ENCODE data around the gene ARHGEF17.
"Not testable (repeated sequence)": the region's sequence is repeated elsewhere in the genome, so short reads cannot be mapped to it uniquely, and the experiment has no call there.

ARHGEF17 gene, protein sequence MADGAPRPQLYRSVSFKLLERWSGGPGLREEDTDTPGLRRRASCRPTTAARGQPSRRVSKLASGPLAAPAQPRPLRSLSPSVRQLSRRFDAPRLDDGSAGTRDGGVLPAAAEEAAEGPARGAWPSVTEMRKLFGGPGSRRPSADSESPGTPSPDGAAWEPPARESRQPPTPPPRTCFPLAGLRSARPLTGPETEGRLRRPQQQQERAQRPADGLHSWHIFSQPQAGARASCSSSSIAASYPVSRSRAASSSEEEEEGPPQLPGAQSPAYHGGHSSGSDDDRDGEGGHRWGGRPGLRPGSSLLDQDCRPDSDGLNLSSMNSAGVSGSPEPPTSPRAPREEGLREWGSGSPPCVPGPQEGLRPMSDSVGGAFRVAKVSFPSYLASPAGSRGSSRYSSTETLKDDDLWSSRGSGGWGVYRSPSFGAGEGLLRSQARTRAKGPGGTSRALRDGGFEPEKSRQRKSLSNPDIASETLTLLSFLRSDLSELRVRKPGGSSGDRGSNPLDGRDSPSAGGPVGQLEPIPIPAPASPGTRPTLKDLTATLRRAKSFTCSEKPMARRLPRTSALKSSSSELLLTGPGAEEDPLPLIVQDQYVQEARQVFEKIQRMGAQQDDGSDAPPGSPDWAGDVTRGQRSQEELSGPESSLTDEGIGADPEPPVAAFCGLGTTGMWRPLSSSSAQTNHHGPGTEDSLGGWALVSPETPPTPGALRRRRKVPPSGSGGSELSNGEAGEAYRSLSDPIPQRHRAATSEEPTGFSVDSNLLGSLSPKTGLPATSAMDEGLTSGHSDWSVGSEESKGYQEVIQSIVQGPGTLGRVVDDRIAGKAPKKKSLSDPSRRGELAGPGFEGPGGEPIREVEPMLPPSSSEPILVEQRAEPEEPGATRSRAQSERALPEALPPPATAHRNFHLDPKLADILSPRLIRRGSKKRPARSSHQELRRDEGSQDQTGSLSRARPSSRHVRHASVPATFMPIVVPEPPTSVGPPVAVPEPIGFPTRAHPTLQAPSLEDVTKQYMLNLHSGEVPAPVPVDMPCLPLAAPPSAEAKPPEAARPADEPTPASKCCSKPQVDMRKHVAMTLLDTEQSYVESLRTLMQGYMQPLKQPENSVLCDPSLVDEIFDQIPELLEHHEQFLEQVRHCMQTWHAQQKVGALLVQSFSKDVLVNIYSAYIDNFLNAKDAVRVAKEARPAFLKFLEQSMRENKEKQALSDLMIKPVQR (N-terminal part only)

GRCh38 chr11:73308003-73308960 lies at the start of gene ARHGEF17:
Gene ARHGEF17 (plus strand): TSS chr11:73308276. CDS start chr11:73308639, 363 bp downstream.
- in situ Hi-C loops (cut with MboI; ENCODE audit: low sequenced_read_pairs), result no loop called here

DNA sequence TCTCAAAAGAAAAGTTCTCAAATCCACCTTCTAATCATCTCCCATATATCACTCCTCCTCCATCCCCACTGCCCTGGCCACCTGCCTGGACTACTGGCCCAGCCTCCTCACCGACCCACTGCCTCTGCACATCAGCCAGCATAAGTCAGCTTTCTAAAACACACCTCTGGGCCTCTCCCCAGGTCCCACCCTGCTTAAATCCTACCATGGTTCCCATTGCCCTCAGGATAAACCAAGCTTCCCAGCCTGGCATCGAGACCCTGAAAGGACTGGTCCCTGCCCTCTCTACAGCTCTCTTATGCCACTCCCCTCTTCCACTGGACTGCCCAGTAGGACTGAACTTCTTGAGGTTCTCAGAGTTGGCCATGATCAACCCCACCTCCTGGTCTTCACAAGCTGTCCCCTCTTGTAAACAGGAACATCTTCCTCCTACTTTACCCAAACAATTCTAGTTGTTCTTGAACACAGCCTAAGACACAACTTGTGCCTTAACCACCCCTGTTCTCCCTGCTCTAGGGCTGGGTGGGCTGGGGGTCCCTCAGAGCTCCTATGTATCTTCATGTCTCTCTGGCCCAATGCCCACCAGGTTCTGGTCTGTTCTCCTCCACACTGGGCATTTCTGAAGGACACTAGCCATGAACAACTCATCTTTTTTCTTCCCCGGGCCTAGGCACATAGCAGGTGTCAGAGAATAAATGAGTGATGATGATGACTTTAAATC lies 48.5 kb upstream of the ARHGEF17 start:
- in situ Hi-C loops (cut with MboI; ENCODE audit: low sequenced_read_pairs), result no loop called here

GRCh38 chr11:73260127-73260457 lies 48.0 kb upstream of the ARHGEF17 start:
- in situ Hi-C loops (cut with MboI; ENCODE audit: low sequenced_read_pairs), result no loop called here

DNA sequence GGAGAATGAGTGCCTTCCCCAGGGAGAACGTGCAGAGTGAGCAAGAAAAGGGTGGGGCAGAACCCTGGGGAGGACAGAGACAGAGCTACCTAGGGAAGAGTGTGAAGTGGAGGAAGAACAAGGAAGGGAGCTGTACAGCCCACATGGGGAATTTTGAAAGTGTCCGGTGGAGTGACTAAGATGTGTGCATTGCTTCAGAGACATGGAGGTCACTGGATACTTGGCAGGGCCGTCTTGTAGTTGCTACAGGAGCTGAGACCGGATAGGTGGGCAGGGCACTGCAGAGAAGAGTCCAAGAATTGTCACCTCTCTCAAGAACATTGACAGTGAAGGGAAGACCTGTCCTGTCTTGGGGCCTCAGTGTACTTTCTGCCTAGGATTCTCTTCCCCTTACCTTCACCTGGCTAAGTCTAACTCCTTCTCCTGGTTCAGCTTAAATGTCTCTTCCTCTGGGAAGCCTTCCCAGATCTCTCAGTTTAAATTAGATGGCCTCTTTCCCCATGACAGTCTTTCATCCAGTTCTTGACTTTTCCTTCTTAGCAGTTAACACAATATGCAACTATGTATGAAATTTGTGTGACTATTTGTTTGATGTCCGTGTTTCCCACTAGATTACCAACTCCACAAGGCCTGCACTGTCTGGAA lies 45.1 kb upstream of the ARHGEF17 start:
- in situ Hi-C loops (cut with MboI; ENCODE audit: low sequenced_read_pairs), result no loop called here

GRCh38 chr11:73263640-73264039 lies 44.4 kb upstream of the ARHGEF17 start:
- in situ Hi-C loops (cut with MboI; ENCODE audit: low sequenced_read_pairs), result no loop called here

GRCh38 chr11:73265278-73265810 lies 42.7 kb upstream of the ARHGEF17 start:
- in situ Hi-C loops (cut with MboI; ENCODE audit: low sequenced_read_pairs), result no loop called here

GRCh38 chr11:73265853-73266645 lies 42.0 kb upstream of the ARHGEF17 start:
- in situ Hi-C loops (cut with MboI; ENCODE audit: low sequenced_read_pairs), result no loop called here

DNA sequence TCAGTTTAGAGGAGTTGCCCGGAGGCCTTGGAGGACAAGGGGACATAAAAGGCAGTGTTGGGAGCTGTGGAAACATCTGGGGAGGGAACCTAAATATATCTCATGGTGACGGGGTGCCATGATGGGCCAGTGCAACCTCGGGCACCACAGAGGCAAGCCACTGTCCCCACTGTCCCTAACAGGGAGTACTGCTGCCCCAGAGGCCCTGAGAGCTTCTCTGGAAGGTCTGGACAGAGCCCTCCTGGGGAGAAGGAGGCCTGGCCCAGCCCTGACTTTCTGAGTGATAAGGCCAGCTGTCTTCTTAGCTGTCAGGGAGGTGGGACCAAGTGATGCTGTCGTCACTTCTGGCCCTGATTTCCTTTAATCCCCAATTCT lies 41.4 kb upstream of the ARHGEF17 start:
- in situ Hi-C loops (cut with MboI; ENCODE audit: low sequenced_read_pairs), result no loop called here

DNA sequence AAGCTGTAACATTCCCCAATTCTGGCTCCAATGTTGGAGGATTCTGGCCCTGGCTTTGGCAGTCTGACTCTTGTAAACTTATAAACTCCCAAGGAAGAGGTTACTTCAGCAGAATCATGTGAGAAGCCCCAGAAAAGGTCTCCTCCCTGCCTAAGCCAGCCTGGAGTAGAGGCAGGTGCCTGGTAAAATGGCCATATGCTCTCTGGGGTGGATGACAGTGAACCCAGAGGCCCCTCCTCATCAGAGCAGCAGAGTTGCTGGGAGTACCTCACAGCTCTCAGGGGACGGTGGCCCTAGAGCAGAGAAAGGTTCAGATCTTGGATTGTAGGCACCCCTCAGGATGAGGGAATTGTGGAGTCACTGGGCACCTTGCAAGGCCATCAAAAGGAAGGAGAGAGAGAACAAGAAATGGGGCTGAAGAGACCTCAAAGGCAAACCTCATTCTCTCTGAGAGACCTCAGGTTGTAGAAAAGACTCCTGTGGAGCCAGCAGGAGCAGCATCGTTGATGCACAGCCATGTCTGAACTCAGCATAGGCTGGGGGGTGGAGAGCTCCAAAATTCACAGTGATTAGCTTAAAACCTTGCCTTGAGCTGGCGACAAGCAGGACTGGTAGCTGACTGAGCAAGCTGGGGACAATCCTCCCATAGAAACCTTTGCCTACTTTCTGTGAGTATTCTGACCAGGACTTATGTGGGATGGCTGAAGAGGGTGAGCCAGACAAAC lies 40.8 kb upstream of the ARHGEF17 start:
- in situ Hi-C loops (cut with MboI; ENCODE audit: low sequenced_read_pairs), result no loop called here

DNA sequence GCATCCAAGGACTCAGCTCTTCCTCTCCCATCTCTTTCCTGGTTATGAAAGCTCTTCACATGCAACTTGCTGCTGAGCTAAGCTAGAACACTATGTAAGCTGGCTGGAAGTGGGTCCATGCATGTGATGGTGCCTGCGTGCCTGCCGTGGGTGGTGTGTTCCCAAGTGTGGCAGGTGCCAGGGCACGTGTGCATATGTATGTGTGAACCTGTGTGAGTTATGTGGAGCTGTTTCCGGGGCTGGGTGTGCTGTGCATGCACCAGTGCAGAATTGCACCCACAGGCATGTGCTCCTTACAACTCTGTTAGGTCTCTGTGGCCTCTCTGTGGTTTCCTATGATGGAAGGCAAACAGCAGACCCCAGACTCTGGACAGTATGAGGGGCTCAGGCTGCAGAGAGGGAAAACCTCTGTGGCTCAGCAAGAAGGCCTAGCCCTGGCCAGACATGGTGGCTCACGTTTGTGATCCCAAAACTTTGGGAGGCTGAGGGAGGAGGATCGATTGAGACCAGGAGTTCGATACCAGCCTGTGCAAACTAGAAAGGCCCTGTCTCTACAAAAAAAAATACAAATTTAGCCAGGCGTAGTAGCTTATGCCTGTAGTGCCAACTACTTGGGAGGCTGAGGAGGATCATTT lies 40.1 kb upstream of the ARHGEF17 start:
- in situ Hi-C loops (cut with MboI; ENCODE audit: low sequenced_read_pairs), result no loop called here

DNA sequence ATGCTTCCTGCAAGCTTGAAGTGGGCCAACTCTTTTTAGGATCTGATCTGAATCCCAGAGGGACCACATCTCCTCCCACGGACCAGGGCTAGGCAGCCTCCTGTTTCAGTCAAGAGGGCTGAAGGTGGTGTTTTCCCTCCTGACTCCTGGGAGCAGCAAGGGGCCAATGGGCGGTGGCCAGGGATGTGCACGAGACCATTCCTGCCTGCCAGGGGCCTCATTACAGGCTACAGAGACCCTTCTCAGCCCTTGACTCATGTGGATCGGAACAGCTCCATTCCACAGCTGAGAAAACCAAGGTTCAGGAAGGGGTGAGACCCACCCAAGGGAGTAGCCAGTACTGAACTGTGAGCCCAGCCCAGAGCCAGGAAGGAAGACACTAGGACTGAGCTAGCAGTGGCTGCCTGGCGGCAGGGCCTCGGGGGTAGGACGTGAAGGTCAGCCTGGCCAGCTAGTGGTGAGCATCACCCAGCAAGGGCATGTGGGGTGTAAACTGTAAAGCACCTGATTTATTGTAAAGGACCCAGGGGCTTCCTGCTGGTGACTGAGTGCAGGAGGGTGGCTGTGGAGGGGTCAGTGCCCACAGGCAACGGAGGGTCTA lies 39.3 kb upstream of the ARHGEF17 start:
- in situ Hi-C loops (cut with MboI; ENCODE audit: low sequenced_read_pairs), result no loop called here

- in situ Hi-C loops (cut with MboI; ENCODE audit: low sequenced_read_pairs), result no loop called here
Measured at GRCh38 chr11:73269459-73270015, 38.5 kb upstream of the ARHGEF17 start.

GRCh38 chr11:73270016-73270854 lies 37.8 kb upstream of the ARHGEF17 start:
- in situ Hi-C loops (cut with MboI; ENCODE audit: low sequenced_read_pairs), result no loop called here

DNA sequence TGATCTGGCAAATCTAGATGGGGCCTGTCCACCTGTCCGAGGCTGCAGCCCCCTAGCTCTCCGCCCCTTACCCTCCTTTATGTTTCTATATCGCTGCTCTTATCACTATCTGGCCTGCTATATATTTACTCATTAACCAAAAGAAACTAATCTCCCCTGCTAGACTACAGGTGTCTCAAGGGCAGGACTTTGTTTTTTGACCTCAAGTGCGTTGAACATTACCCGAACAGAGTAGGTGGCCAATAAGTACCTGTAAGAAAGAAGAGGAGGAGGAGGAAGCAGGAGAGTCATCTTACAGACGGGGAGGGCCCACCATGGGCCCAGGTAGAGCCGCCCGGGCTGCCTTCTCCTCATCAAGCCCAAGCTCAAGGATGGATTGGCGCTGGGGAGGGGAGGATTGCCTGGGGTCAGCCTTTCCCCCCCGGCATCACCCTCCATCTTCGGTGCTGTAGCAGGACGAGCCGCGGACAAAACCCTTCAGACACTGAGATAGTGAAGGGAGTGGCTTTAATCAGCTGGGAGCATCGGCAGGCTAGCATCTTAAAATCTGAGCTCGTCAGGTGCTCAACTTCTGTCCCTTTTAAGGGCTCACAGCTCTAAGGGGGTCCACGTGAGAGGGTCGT lies 37.1 kb upstream of the ARHGEF17 start:
- in situ Hi-C loops (cut with MboI; ENCODE audit: low sequenced_read_pairs), result no loop called here

GRCh38 chr11:73271478-73271865 lies 36.6 kb upstream of the ARHGEF17 start:
- in situ Hi-C loops (cut with MboI; ENCODE audit: low sequenced_read_pairs), result not testable (repeated sequence)
